ENCODE results near the gene MAPK8.

- TF ChIP-seq CTCF (IDR thresholded peaks at IDR 0.05) (no peak), POLR2A (IDR thresholded peaks at IDR 0.05) (no peak)
These were observed 32.7 kb upstream of the MAPK8 start for GRCh38 chr10:48273741-48274140.
